HEK293T (cell line): ENCODE measurements around the gene LRP4.

Experiments
- CTCF ChIA-PET: fragments of 350-600 bp; formaldehyde crosslinking; extraction: SDS; loops from one replicate; lab custom pipeline; 2021; ENCODE audit warnings: antibody characterized with exemption, inconsistent platforms; lab: Yijun Ruan, JAX
- POLR2A ChIA-PET: fragments of 350-600 bp; formaldehyde crosslinking; extraction: SDS; loops from one replicate; lab custom pipeline; 2020; ENCODE audit warnings: antibody characterized with exemption, inconsistent platforms; lab: Yijun Ruan, JAX
- DNase-seq: peaks from one replicate; pipeline ENCODE4 v3.0.0; 2012; ENCODE audit warnings: mixed read lengths; ENCODE audit errors: extremely low spot score
- ARNT ChIP-seq: fragments of 450-650 bp; IDR thresholded peaks from 2 replicates; pipeline ENCODE4 v1.6.1; 2017; ENCODE audit warnings: mild to moderate bottlenecking
- BHLHE40 ChIP-seq: fragments of 450-650 bp; IDR thresholded peaks from 2 replicates; pipeline ENCODE4 v1.6.1; 2016; ENCODE audit warnings: mild to moderate bottlenecking, moderate library complexity, borderline replicate concordance
- CTBP1 ChIP-seq: fragments of 450-650 bp; IDR thresholded peaks from 2 replicates; pipeline ENCODE4 v1.6.1; 2016; ENCODE audit warnings: borderline replicate concordance
- ELF4 ChIP-seq: fragments of 450-650 bp; IDR thresholded peaks from 2 replicates; pipeline ENCODE4 v1.6.1; 2017; ENCODE audit warnings: antibody characterized with exemption
- FOXA1 ChIP-seq: fragments of 450-650 bp; IDR thresholded peaks from 2 replicates; pipeline ENCODE4 v1.6.1; 2016; ENCODE audit warnings: mild to moderate bottlenecking
- FOXK2 ChIP-seq: fragments of 450-650 bp; IDR thresholded peaks from 2 replicates; pipeline ENCODE4 v1.6.1; 2016; ENCODE audit warnings: mild to moderate bottlenecking
- FOXM1 ChIP-seq: fragments of 450-650 bp; IDR thresholded peaks from 2 replicates; pipeline ENCODE4 v1.6.1; 2017; ENCODE audit warnings: mild to moderate bottlenecking, borderline replicate concordance
- HDGF ChIP-seq: fragments of 450-650 bp; IDR thresholded peaks from 2 replicates; pipeline ENCODE4 v1.6.1; 2017; ENCODE audit warnings: antibody characterized with exemption, borderline replicate concordance
- L3MBTL2 ChIP-seq: fragments of 450-650 bp; conservative IDR thresholded peaks from 2 replicates; pipeline ENCODE4 v1.6.1; 2016; ENCODE audit warnings: mild to moderate bottlenecking
- LEF1 ChIP-seq: fragments of 450-650 bp; IDR thresholded peaks from 2 replicates; pipeline ENCODE4 v1.6.1; 2017; ENCODE audit warnings: mild to moderate bottlenecking, borderline replicate concordance
- NFRKB ChIP-seq: fragments of 450-650 bp; IDR thresholded peaks from 2 replicates; pipeline ENCODE4 v1.6.1; 2016; ENCODE audit warnings: mild to moderate bottlenecking, moderate library complexity
- SP1 ChIP-seq: fragments of 450-650 bp; IDR thresholded peaks from 2 replicates; pipeline ENCODE4 v1.6.1; 2017
- SUZ12 ChIP-seq: fragments of 450-650 bp; IDR thresholded peaks from 2 replicates; pipeline ENCODE4 v1.6.1; 2016; ENCODE audit warnings: mild to moderate bottlenecking
- TARDBP ChIP-seq: fragments of 450-650 bp; IDR thresholded peaks from 2 replicates; pipeline ENCODE4 v1.6.1; 2016
- ZNF384 ChIP-seq: fragments of 450-650 bp; IDR thresholded peaks from 2 replicates; pipeline ENCODE4 v1.6.1; 2016
- TF ChIP-seq, protein P1 (sequence below): fragments of 450-650 bp; IDR thresholded peaks from 2 replicates; pipeline ENCODE4 v1.6.1; 2016

The LRP4 gene

GRCh38 chr11:46857666-46858065, 60.7 kb downstream of the LRP4 start:
- DNase-seq, result no peak
- POLR2A ChIA-PET, result no interaction called here
- TF ChIP-seq CTBP1 (no peak), ELF4 (no peak), FOXA1 (no peak), FOXK2 (no peak), L3MBTL2 (no peak), SUZ12 (no peak), LEF1 (no peak), TARDBP (no peak), ZNF384 (no peak)
- CTCF ChIA-PET, result no interaction called here

GRCh38 chr11:46856605-46857343, 61.6 kb downstream of the LRP4 start:
- POLR2A ChIA-PET, result no interaction called here
- TF ChIP-seq ELF4, result no peak
- TF ChIP-seq HDGF, result no peak
- TF ChIP-seq ZNF384, result no peak
- TF ChIP-seq L3MBTL2, result no peak
- no peak for TF ChIP-seq FOXA1
- TF ChIP-seq, protein P1, sequence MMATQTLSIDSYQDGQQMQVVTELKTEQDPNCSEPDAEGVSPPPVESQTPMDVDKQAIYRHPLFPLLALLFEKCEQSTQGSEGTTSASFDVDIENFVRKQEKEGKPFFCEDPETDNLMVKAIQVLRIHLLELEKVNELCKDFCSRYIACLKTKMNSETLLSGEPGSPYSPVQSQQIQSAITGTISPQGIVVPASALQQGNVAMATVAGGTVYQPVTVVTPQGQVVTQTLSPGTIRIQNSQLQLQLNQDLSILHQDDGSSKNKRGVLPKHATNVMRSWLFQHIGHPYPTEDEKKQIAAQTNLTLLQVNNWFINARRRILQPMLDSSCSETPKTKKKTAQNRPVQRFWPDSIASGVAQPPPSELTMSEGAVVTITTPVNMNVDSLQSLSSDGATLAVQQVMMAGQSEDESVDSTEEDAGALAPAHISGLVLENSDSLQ, result no peak
- TF ChIP-seq FOXK2, result no peak
- no peak for TF ChIP-seq NFRKB
- no peak for TF ChIP-seq TARDBP
- no peak for TF ChIP-seq SP1
- DNase-seq, result no peak
- CTCF ChIA-PET, result interaction anchor here (0.6 kb wide), 1 partner anchor 242 kb away, joined by 3 read pairs; no protein-coding TSS in a partner anchor

DNA sequence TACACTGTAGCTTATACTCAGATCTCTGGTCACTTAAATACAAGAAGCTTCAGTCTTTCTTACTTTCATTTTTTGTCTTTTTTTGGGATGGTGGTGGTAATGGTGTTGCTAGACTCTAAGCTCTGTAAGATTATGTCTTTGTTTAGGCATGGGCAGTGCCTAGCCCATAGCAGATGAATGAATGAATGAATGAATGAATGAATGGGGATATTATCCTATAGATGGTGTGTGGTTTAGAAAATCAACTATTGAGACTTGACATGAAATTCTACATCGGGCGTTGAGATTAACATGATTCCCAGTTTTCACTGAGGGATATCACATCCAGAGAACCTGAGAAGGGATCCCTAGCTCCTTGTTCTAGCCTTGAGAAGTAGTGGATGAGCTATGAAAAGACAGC, 62.5 kb downstream of the LRP4 start:
- no peak for DNase-seq
- TF ChIP-seq FOXA1, result no peak
- TF ChIP-seq CTBP1, result no peak
- TF ChIP-seq LEF1, result no peak
- no peak for TF ChIP-seq ARNT
- TF ChIP-seq ZNF384, result no peak
- no peak for TF ChIP-seq FOXK2
- TF ChIP-seq BHLHE40, result no peak
- TF ChIP-seq NFRKB, result no peak
- no peak for TF ChIP-seq SUZ12
- TF ChIP-seq TARDBP, result no peak
- POLR2A ChIA-PET, result no interaction called here
- CTCF ChIA-PET, result no interaction called here

DNA sequence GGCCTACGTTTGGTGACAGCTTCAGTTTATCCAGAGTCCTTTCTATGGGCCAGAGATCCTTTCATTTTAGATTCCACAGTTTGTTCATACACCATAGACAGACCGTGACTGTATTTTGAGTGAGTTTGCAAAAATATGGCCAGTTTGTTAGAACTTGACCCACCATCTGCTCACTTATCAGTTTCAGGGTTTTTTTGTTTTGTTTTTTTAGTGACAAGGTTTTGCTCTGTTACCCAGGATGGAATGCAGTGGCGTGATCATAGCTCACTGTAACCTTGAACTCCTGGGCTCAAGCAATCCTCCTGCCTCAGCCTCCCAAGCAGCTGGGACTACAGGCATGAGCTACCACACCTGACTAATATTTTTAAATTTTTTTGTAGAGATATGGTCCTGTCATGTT, 63.2 kb downstream of the LRP4 start:
- TF ChIP-seq BHLHE40 (no peak), ELF4 (no peak), FOXM1 (no peak), TARDBP (no peak), ZNF384 (no peak), CTBP1 (no peak), NFRKB (no peak), L3MBTL2 (no peak), FOXA1 (no peak), SP1 (no peak), HDGF (no peak), FOXK2 (no peak), SUZ12 (no peak), ARNT (no peak), LEF1 (no peak)
- TF ChIP-seq, protein P1, result no peak
- ChIA-PET POLR2A (no interaction called here), CTCF (no interaction called here)
- DNase-seq, result no peak

- TF ChIP-seq CTBP1, result no peak
- TF ChIP-seq, protein P1, result 0 out of 2 replicates have a peak, but pooled peaks have one; percentile 30
- DNase-seq, result peak; percentile 26
- ChIA-PET CTCF (interaction anchor here (0.5 kb wide), 1 partner anchor 32 kb away, joined by 3 read pairs; no protein-coding TSS in a partner anchor), POLR2A (interaction anchor here (1.2 kb wide), 1 partner anchor 8 kb away, joined by 3 read pairs; no protein-coding TSS in a partner anchor)
Measured at GRCh38 chr11:46850829-46851380, 67.4 kb downstream of the LRP4 start.

DNA sequence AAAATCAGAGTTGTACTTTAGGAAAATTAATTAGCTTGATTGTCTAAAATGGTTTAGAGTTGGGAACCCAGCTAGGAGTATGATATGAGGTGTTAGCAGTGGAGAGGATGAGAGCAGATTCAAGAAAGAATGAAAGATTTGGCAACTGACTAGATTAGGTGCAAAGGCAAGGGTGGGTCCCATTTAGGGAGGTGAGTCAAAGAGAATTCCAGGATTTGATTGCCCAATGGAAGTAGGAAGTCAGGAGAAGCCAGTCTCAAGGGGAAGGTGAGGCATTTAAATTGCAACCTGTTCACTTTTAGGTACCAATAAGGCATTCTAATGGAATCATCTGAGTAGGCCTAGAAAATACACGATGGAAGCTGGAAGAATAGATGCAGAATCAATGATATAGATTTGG, 68.7 kb downstream of the LRP4 start:
- ChIA-PET CTCF (no interaction called here), POLR2A (no interaction called here)
- TF ChIP-seq SUZ12 (no peak), TARDBP (no peak), CTBP1 (no peak), FOXK2 (no peak), FOXM1 (no peak), L3MBTL2 (no peak), ARNT (no peak), ZNF384 (no peak), NFRKB (no peak)
- no peak for DNase-seq
